Mesenchymal stem cell (in vitro differentiated cells and primary cell): Measurements from ENCODE around the gene MCL1.
"Not testable (repeated sequence)": the region's sequence is repeated elsewhere in the genome, so short reads cannot be mapped to it uniquely, and the experiment has no call there.

ENCODE experiments used
- DNase-seq: peaks from one replicate; pipeline ENCODE4 v3.0.0-alpha.2; 2013
- H2AFZ ChIP-seq: one replicate; pipeline ENCODE4 v1.6.1; 2013; ENCODE audit warnings: low read depth, mild to moderate bottlenecking, control low read depth, inconsistent platforms, low read length, moderate library complexity
- H2AK5ac ChIP-seq: 2 replicates; pipeline ENCODE4 v1.6.1; 2013; ENCODE audit warnings: low read length, moderate library complexity, mild to moderate bottlenecking, inconsistent platforms; ENCODE audit not compliant: severe bottlenecking
- H2BK120ac ChIP-seq: one replicate; pipeline ENCODE4 v1.6.1; 2013; ENCODE audit warnings: low read depth, mild to moderate bottlenecking, inconsistent platforms, low read length, moderate library complexity
- H2BK12ac ChIP-seq, 2 experiments: one replicate each; pipeline ENCODE4 v1.6.1; 2013; ENCODE audit warnings: inconsistent platforms in 2 of 2, low read length in 2 of 2, mild to moderate bottlenecking in 2 of 2, moderate library complexity in 2 of 2, control low read depth in 1 of 2
- H2BK15ac ChIP-seq: one replicate; pipeline ENCODE4 v1.6.1; 2013; ENCODE audit warnings: mild to moderate bottlenecking, low read depth, inconsistent platforms; ENCODE audit not compliant: poor library complexity, severe bottlenecking
- H2BK5ac ChIP-seq: 2 replicates; pipeline ENCODE4 v1.6.1; 2013; ENCODE audit warnings: low read depth, mild to moderate bottlenecking, low read length, control low read depth, inconsistent platforms; ENCODE audit not compliant: poor library complexity, severe bottlenecking
- H3K14ac ChIP-seq, 2 experiments: one replicate each; pipeline ENCODE4 v1.6.1; 2013; ENCODE audit warnings: inconsistent platforms in 2 of 2, low read length in 2 of 2, control low read depth in 1 of 2, mild to moderate bottlenecking in 1 of 2, moderate library complexity in 1 of 2
- H3K18ac ChIP-seq, 2 experiments: one replicate each; pipeline ENCODE4 v1.6.1; 2013; ENCODE audit warnings: inconsistent platforms in 2 of 2, low read length in 2 of 2, control low read depth in 1 of 2, low read depth in 1 of 2, mild to moderate bottlenecking in 1 of 2
- H3K23ac ChIP-seq, 2 experiments: one replicate each; pipeline ENCODE4 v1.6.1; 2013; ENCODE audit warnings: inconsistent platforms in 2 of 2, low read length in 2 of 2, mild to moderate bottlenecking in 2 of 2, moderate library complexity in 2 of 2, control low read depth in 1 of 2
- H3K27ac ChIP-seq: 2 replicates; pipeline ENCODE4 v1.5.1; 2013; ENCODE audit warnings: mild to moderate bottlenecking, moderate library complexity, low read length, control low read depth, inconsistent platforms; ENCODE audit not compliant: poor library complexity, severe bottlenecking
- H3K27me3 ChIP-seq, 2 experiments: 2 replicates each; pipeline versions ENCODE4 v1.6.1 to v1.7.0; 2013; ENCODE audit warnings: low read length in 2 of 2, mild to moderate bottlenecking in 2 of 2, moderate library complexity in 2 of 2, control low read depth in 1 of 2, inconsistent platforms in 1 of 2; ENCODE audit not compliant: control insufficient read depth in 1 of 2, insufficient read depth in 1 of 2
- H3K36me3 ChIP-seq, 2 experiments: 2 replicates each; pipeline versions ENCODE4 v1.6.1 to v1.7.0; 2013; ENCODE audit warnings: low read length in 2 of 2, control low read depth in 1 of 2, inconsistent platforms in 1 of 2, low read depth in 1 of 2, mild to moderate bottlenecking in 1 of 2; ENCODE audit not compliant: insufficient read depth in 2 of 2, control insufficient read depth in 1 of 2
- H3K4ac ChIP-seq, 2 experiments: one replicate each; pipeline ENCODE4 v1.6.1; 2013; ENCODE audit warnings: inconsistent platforms in 2 of 2, low read length in 2 of 2, mild to moderate bottlenecking in 2 of 2, moderate library complexity in 2 of 2, control low read depth in 1 of 2, low read depth in 1 of 2
- H3K4me1 ChIP-seq: 2 replicates; pipeline ENCODE4 v1.6.1; 2013; ENCODE audit warnings: low read depth, low read length, control low read depth; ENCODE audit not compliant: control insufficient read depth, insufficient read depth
- H3K4me2 ChIP-seq: 2 replicates; pipeline ENCODE4 v1.6.1; 2013; ENCODE audit warnings: low read length, mild to moderate bottlenecking, inconsistent platforms; ENCODE audit not compliant: poor library complexity, severe bottlenecking
- H3K4me3 ChIP-seq, 2 experiments: 2 replicates each; pipeline versions ENCODE4 v1.5.1 to v1.7.0; 2013; ENCODE audit warnings: low read length in 2 of 2, mild to moderate bottlenecking in 2 of 2, control low read depth in 1 of 2, low read depth in 1 of 2; ENCODE audit not compliant: insufficient read depth in 1 of 2
- H3K79me1 ChIP-seq: replicated peaks from 2 replicates; pipeline ENCODE4 v1.6.1; 2013; ENCODE audit warnings: mild to moderate bottlenecking, control low read depth, low read length, inconsistent platforms; ENCODE audit not compliant: poor library complexity, severe bottlenecking
- H3K9ac ChIP-seq: 2 replicates; pipeline ENCODE4 v1.7.0; 2013; ENCODE audit warnings: mild to moderate bottlenecking, low read length, moderate library complexity
- H3K9me3 ChIP-seq: 2 replicates; pipeline ENCODE4 v1.7.0; 2013; ENCODE audit warnings: mild to moderate bottlenecking, low read length; ENCODE audit not compliant: control insufficient read depth
- H4K8ac ChIP-seq: one replicate; pipeline ENCODE4 v1.6.1; 2013; ENCODE audit warnings: inconsistent platforms, mild to moderate bottlenecking, low read length, moderate library complexity
- H4K91ac ChIP-seq: one replicate; pipeline ENCODE4 v1.6.1; 2013; ENCODE audit warnings: mild to moderate bottlenecking, low read length, inconsistent platforms
- WGBS: methylation state at CpG from one replicate; pipeline ENCODE4 v1.1.7; 2013; ENCODE audit warnings: mixed read lengths; 5-methylcytosine and 5-hydroxymethylcytosine counted together

The MCL1 gene

GRCh38 chr1:150606463-150607142, 27.2 kb upstream of the MCL1 start:
- Histone ChIP-seq H3K9me3 (no peaks in the 10 kb centered on the region), H3K4me3 (no peak overlapping the region), H3K9ac (no peak overlapping the region), H2BK120ac (no peak overlapping the region), H3K18ac (no peak overlapping the region), H3K23ac (no peak overlapping the region), H3K79me1 (peaks cover 17% of the 10 kb centered on the region), H4K91ac (no peak overlapping the region), H3K14ac (no peak overlapping the region), H3K4ac (peak overlapping the region in 1 of 2 experiments; percentile 47), H3K4me1 (peaks cover 5% of the 10 kb centered on the region), H3K27me3 (no peaks in the 10 kb centered on the region), H2AK5ac (peak overlapping the region; percentile 82), H4K8ac (no peak overlapping the region), H3K27ac (no peak overlapping the region), H3K36me3 (no peaks in the 10 kb centered on the region), H3K4me2 (no peak overlapping the region), H2BK5ac (no peak overlapping the region), H2BK15ac (no peak overlapping the region), H2AFZ (no peak overlapping the region), H2BK12ac (peak overlapping the region in 1 of 2 experiments; percentile 90)
- DNase-seq: no peak
- WGBS: 100% methylated on average over 5 of the region's 7 CpGs

GRCh38 chr1:150605451-150605731, 26.0 kb upstream of the MCL1 start:
- not testable (repeated sequence) for H3K27me3 ChIP-seq, H3K23ac ChIP-seq, H3K4me2 ChIP-seq, H3K4me3 ChIP-seq, H3K4me1 ChIP-seq, H2AFZ ChIP-seq, H2BK15ac ChIP-seq, H3K14ac ChIP-seq, H3K36me3 ChIP-seq, DNase-seq, H4K91ac ChIP-seq, H3K9me3 ChIP-seq, H2BK12ac ChIP-seq, H4K8ac ChIP-seq
- Histone ChIP-seq H2BK120ac (peak overlapping the region; percentile 22), H3K18ac (peak overlapping the region in 1 of 2 experiments; percentile 52), H3K27ac (peak overlapping the region; percentile 71), H3K79me1 (peaks cover 14% of the 10 kb centered on the region), H2BK5ac (peak overlapping the region; percentile 90), H2AK5ac (peak overlapping the region; percentile 88), H3K4ac (peak overlapping the region; percentile 13 to 73), H3K9ac (peak overlapping the region; percentile 78)
- 92% methylated on average over 3 of the region's 3 CpGs for WGBS

GRCh38 chr1:150604226-150604588, 24.8 kb upstream of the MCL1 start:
- no peak overlapping the region for H3K4me2 ChIP-seq
- no peak overlapping the region for H3K14ac ChIP-seq
- no peak for DNase-seq
- no peaks in the 10 kb centered on the region for H3K27me3 ChIP-seq
- peak overlapping the region in 1 of 2 experiments; percentile 20 for H3K4ac ChIP-seq
- peak overlapping the region; percentile 71 for H3K27ac ChIP-seq
- H2BK120ac ChIP-seq: peak overlapping the region; percentile 21
- H2AK5ac ChIP-seq: peak overlapping the region; percentile 5
- no peak overlapping the region for H3K4me3 ChIP-seq
- H3K9me3 ChIP-seq: no peaks in the 10 kb centered on the region
- peak overlapping the region; percentile 82 for H4K8ac ChIP-seq
- peaks cover 3 to 4% of the 10 kb centered on the region in 2 experiments for H3K36me3 ChIP-seq
- H3K4me1 ChIP-seq: peaks cover 3% of the 10 kb centered on the region
- peak overlapping the region; percentile 78 for H3K9ac ChIP-seq
- no peak overlapping the region for H2BK12ac ChIP-seq
- no peak overlapping the region for H2BK5ac ChIP-seq
- no peak overlapping the region for H2AFZ ChIP-seq
- H3K79me1 ChIP-seq: peaks cover 12% of the 10 kb centered on the region
- no peak overlapping the region for H4K91ac ChIP-seq
- peak overlapping the region in 1 of 2 experiments; percentile 26 for H3K18ac ChIP-seq
- 80% methylated on average over 1 of the region's 2 CpGs for WGBS
- no peak overlapping the region for H3K23ac ChIP-seq
- peak overlapping the region; percentile 88 for H2BK15ac ChIP-seq

GRCh38 chr1:150603711-150604110, 24.3 kb upstream of the MCL1 start:
- no peak overlapping the region for H4K91ac ChIP-seq
- H3K23ac ChIP-seq: no peak overlapping the region
- no peak overlapping the region for H2BK15ac ChIP-seq
- H3K14ac ChIP-seq: no peak overlapping the region
- H3K4me3 ChIP-seq: no peak overlapping the region
- no peak for DNase-seq
- H2AK5ac ChIP-seq: peak overlapping the region; percentile 84
- no peaks in the 10 kb centered on the region for H3K9me3 ChIP-seq
- no peak overlapping the region for H2BK5ac ChIP-seq
- H3K27ac ChIP-seq: peak overlapping the region; percentile 56
- H3K4me2 ChIP-seq: no peak overlapping the region
- no peak overlapping the region for H3K4ac ChIP-seq
- H2BK12ac ChIP-seq: no peak overlapping the region
- 86% methylated on average over 2 of the region's 3 CpGs for WGBS
- H3K9ac ChIP-seq: peak overlapping the region; percentile 78
- H2BK120ac ChIP-seq: no peak overlapping the region
- peaks cover 12% of the 10 kb centered on the region for H3K79me1 ChIP-seq
- peaks cover 3% of the 10 kb centered on the region for H3K4me1 ChIP-seq
- H3K36me3 ChIP-seq: peaks cover 3 to 4% of the 10 kb centered on the region in 2 experiments
- no peaks in the 10 kb centered on the region for H3K27me3 ChIP-seq
- H3K18ac ChIP-seq: peak overlapping the region in 1 of 2 experiments; percentile 59
- no peak overlapping the region for H4K8ac ChIP-seq
- no peak overlapping the region for H2AFZ ChIP-seq
